Kidney (tissue), 14 donors: ENCODE data around the gene TIE1. TPM values are rescaled to one million over a fixed set of nuclear protein-coding genes. Genes with fewer than 3 reads are reported as not detected.

ENCODE experiments used
- DNase-seq, 5 donors: peaks; one replicate each; pipeline ENCODE4 v3.0.0-alpha.2; 2013 to 2020
- FAIRE-seq: peaks from 2 replicates; lab custom pipeline; 2012; peaks lifted over from hg19 to GRCh38; lab: Jason Lieb, UNC
- H3K27ac ChIP-seq, 2 donors: one replicate each; pipeline ENCODE4 v1.7.0; 2013; ENCODE audit warnings: low read depth in 2 of 2, low read length in 2 of 2, inconsistent platforms in 1 of 2
- H3K27me3 ChIP-seq: one replicate; pipeline ENCODE4 v1.7.1; 2013; ENCODE audit warnings: low read length, inconsistent platforms; ENCODE audit not compliant: control insufficient read depth, insufficient read depth
- H3K36me3 ChIP-seq, 3 donors: one replicate each; pipeline versions ENCODE4 v1.7.0 to v1.7.1; 2013; ENCODE audit warnings: low read length in 3 of 3, control low read depth in 1 of 3, inconsistent platforms in 1 of 3; ENCODE audit not compliant: insufficient read depth in 3 of 3, control insufficient read depth in 2 of 3
- H3K4me1 ChIP-seq, 3 donors: one replicate each; pipeline versions ENCODE4 v1.7.0 to v1.7.1; 2013; ENCODE audit warnings: low read length in 3 of 3, inconsistent platforms in 1 of 3, low read depth in 1 of 3; ENCODE audit not compliant: control insufficient read depth in 2 of 3, insufficient read depth in 2 of 3
- H3K4me3 ChIP-seq, 3 donors: one replicate each; pipeline versions ENCODE4 v1.7.0 to v1.8.1; 2013; ENCODE audit warnings: low read length in 3 of 3, control low read depth in 1 of 3, inconsistent platforms in 1 of 3
- H3K9ac ChIP-seq, 3 donors: one replicate each; pipeline versions ENCODE4 v1.7.0 to v1.7.1; 2013; ENCODE audit warnings: low read length in 3 of 3, control low read depth in 1 of 3, inconsistent platforms in 1 of 3
- H3K9me3 ChIP-seq, 3 donors: one replicate each; pipeline versions ENCODE4 v1.7.0 to v1.7.1; 2013; ENCODE audit warnings: low read length in 3 of 3, control low read depth in 1 of 3, inconsistent platforms in 1 of 3; ENCODE audit not compliant: control insufficient read depth in 2 of 3, insufficient read depth in 1 of 3
- intact Hi-C: fragments of 100-400 bp; cut with DNase I; formaldehyde crosslinking; loops from one replicate; pipeline ENCODE4 v1.11.1; 2022
- polyA plus RNA-seq: library from polyadenylated mRNA; stranded (reverse); fragments of 350-450 nt; fragmentation: Illumina TruSeq; extraction: RNeasy Lipid Tissue Mini Kit (QIAGEN cat#74804); gene quantifications from one replicate; pipeline ENCODE4 v1.2.3, GENCODE V29; 2014; ENCODE audit warnings: low read depth, low replicate concordance; ENCODE audit not compliant: insufficient read depth
- total RNA-seq: library from RNA; stranded (reverse); fragmentation: NEBNext Ultra II Directional; extraction: Animal tissue kit (Norgen Biotek cat#: 25700); gene quantifications from one replicate; pipeline ENCODE4 v1.2.1, GENCODE V29; 2021
- TF ChIP-seq, protein P1 (sequence below): IDR thresholded peaks from 3 replicates; pipeline ENCODE4 v1.5.1; 2012; ENCODE audit warnings: mild to moderate bottlenecking, moderate library complexity, borderline replicate concordance; ENCODE audit not compliant: insufficient read depth; ENCODE audit errors: extremely low read depth
- donor health status: control.
- donor health status: control.
- donor health status: control.
- donor health status: control.
- donor health status: control.
- donor health status: DM: yes; HTN: yes; CAD: no.
- donor health status: Normal renal cell carcinoma (clear cell type).

The TIE1 gene
- total and polyA plus RNA-seq, 2 donors from 2014 or later = 15.0 to 46.3 TPM

DNA sequence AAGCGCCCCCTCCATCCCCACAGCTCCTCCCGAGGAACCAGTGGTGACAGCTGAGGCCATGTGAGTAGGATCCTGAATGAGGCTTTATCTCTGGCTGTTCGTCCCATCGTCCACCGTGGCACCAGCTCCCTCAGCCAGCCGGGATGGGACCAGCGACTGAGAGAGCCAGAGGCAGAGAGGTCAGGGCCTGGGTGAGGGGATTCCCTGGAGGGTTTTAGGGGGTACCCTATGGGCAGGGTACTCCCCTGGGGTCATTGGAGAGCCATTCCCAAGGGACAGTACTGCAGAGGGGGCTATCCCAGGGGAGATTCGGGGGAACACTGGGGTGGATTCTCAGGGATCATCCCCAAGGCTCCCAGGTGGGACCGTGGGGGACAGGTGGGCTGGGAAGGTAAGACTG lies 28.6 kb upstream of the TIE1 start:
- no peak overlapping the region for H3K9ac ChIP-seq
- intact Hi-C loops = no loop called here
- no peak overlapping the region for H3K27ac ChIP-seq
- H3K4me3 ChIP-seq = no peak overlapping the region
- H3K4me1 ChIP-seq = peaks cover 0 to 17% (median 15%) of the 10 kb centered on the region in 3 donors
- TF ChIP-seq, protein P1, sequence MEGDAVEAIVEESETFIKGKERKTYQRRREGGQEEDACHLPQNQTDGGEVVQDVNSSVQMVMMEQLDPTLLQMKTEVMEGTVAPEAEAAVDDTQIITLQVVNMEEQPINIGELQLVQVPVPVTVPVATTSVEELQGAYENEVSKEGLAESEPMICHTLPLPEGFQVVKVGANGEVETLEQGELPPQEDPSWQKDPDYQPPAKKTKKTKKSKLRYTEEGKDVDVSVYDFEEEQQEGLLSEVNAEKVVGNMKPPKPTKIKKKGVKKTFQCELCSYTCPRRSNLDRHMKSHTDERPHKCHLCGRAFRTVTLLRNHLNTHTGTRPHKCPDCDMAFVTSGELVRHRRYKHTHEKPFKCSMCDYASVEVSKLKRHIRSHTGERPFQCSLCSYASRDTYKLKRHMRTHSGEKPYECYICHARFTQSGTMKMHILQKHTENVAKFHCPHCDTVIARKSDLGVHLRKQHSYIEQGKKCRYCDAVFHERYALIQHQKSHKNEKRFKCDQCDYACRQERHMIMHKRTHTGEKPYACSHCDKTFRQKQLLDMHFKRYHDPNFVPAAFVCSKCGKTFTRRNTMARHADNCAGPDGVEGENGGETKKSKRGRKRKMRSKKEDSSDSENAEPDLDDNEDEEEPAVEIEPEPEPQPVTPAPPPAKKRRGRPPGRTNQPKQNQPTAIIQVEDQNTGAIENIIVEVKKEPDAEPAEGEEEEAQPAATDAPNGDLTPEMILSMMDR = no peak
- H3K27me3 ChIP-seq = no peaks in the 10 kb centered on the region
- H3K9me3 ChIP-seq = no peaks in the 10 kb centered on the region
- FAIRE-seq (no peak), DNase-seq (peak in 1 of 5 donors; percentile 43)
- H3K36me3 ChIP-seq = no peaks in the 10 kb centered on the region

- Histone ChIP-seq H3K36me3 (no peaks in the 10 kb centered on the region), H3K9ac (no peak overlapping the region), H3K4me1 (peaks cover 0 to 20% (median 12%) of the 10 kb centered on the region in 3 donors), H3K27me3 (no peaks in the 10 kb centered on the region), H3K27ac (no peak overlapping the region), H3K9me3 (no peaks in the 10 kb centered on the region), H3K4me3 (no peak overlapping the region)
- no peak for FAIRE-seq
- DNase-seq = peak in 1 of 5 donors; percentile 27
- intact Hi-C loops = no loop called here
- TF ChIP-seq, protein P1 = no peak
Observed at GRCh38 chr1:43272576-43273571, 27.9 kb upstream of the TIE1 start.

DNA sequence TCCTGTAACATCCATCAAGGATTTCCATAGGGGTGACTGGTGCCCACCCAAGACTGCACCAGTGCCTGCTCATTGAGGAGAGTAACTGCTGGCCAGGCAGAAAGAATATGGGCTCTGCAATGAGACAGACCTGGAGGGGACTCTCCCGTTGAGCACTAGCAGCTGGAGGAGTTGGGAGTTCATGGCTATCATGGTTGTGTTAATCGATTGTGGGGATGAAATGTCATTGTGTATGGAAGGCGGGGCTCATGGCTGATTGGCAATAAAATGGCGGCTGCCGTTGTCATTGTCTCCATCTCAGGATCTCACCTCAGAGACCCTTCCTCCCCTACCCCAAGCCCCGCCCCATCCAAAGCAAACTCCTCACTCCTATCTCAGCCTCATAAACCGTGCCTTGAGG lies 27.1 kb upstream of the TIE1 start:
- Histone ChIP-seq H3K27me3 (no peaks in the 10 kb centered on the region), H3K9me3 (no peaks in the 10 kb centered on the region), H3K9ac (no peak overlapping the region), H3K36me3 (no peaks in the 10 kb centered on the region), H3K4me1 (peaks cover 0 to 20% (median 18%) of the 10 kb centered on the region in 3 donors), H3K4me3 (no peak overlapping the region), H3K27ac (peak overlapping the region in 1 of 2 donors; percentile 55)
- intact Hi-C loops = no loop called here
- DNase-seq (no peak), FAIRE-seq (no peak)
- TF ChIP-seq, protein P1 = no peak
